ENCODE measurements around the gene P4HB. TPM values are rescaled to one million over a fixed set of nuclear protein-coding genes. Genes with fewer than 3 reads are reported as not detected.

Gene P4HB
- total RNA-seq, 2 experiments from 2014 or later, result 223 to 233 TPM

GRCh38 chr17:81834831-81835267, 25.5 kb downstream of the P4HB start, which contains the start of gene PPP1R27:
Gene PPP1R27 (minus strand): TSS chr17:81835050. CDS start chr17:81834953, 97 bp downstream.
- H3K4me1 ChIP-seq (ENCODE audit: insufficient read depth, low read length), result peaks cover 25% of the 10 kb centered on the region
- peaks cover 3% of the 10 kb centered on the region for H3K36me3 ChIP-seq (ENCODE audit: insufficient read depth, low read length)
- Mint-ChIP-seq H3K4me1 (ENCODE audit: low read depth) (peaks cover 19% of the 10 kb centered on the region), H3K36me3 (ENCODE audit: low read depth) (peaks cover 7% of the 10 kb centered on the region), H3K27me3 (no peaks in the 10 kb centered on the region), H3K9me3 (no peaks in the 10 kb centered on the region), H3K27ac (peak within 1 kb of the TSS; percentile 87), H3K4me3 (peak within 1 kb of the TSS; percentile 88)
- ATAC-seq (ENCODE audit: poor library complexity) (no peak), DNase-seq (no peak)
- H3K4me3 ChIP-seq (ENCODE audit: low read length), result peak within 1 kb of the TSS; percentile 65
- ChIA-PET POLR2A (no interaction called here), CTCF (no interaction called here)
- no peaks in the 10 kb centered on the region for H3K27me3 ChIP-seq (ENCODE audit: control insufficient read depth in 1 of 2, insufficient read depth in 2 of 2, low read length in 2 of 2)
- no peaks in the 10 kb centered on the region for H3K9me3 ChIP-seq (ENCODE audit: control insufficient read depth in 1 of 2, insufficient read depth in 1 of 2, low read length in 2 of 2)
- intact Hi-C loops (cut with DNase I, micrococcal nuclease), result loop anchor here in 1 of 2 experiments (5.0 kb wide), 3 partner anchors 37 to 82 kb away; partner anchors contain the start of genes ALYREF, ANAPC11, ARHGDIA and SIRT7
- TF ChIP-seq, protein P1, sequence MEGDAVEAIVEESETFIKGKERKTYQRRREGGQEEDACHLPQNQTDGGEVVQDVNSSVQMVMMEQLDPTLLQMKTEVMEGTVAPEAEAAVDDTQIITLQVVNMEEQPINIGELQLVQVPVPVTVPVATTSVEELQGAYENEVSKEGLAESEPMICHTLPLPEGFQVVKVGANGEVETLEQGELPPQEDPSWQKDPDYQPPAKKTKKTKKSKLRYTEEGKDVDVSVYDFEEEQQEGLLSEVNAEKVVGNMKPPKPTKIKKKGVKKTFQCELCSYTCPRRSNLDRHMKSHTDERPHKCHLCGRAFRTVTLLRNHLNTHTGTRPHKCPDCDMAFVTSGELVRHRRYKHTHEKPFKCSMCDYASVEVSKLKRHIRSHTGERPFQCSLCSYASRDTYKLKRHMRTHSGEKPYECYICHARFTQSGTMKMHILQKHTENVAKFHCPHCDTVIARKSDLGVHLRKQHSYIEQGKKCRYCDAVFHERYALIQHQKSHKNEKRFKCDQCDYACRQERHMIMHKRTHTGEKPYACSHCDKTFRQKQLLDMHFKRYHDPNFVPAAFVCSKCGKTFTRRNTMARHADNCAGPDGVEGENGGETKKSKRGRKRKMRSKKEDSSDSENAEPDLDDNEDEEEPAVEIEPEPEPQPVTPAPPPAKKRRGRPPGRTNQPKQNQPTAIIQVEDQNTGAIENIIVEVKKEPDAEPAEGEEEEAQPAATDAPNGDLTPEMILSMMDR (IDR thresholded peaks at IDR 0.05), result no peak
- peak within 1 kb of the TSS; percentile 72 to 91 for H3K27ac ChIP-seq (ENCODE audit: low read depth in 1 of 2, low read length in 2 of 2)

GRCh38 chr17:81833921-81834830, 26.2 kb downstream of the P4HB start:
- TF ChIP-seq, protein P1 (IDR thresholded peaks at IDR 0.05), result no peak
- Histone ChIP-seq H3K9me3 (ENCODE audit: control insufficient read depth in 1 of 2, insufficient read depth in 1 of 2, low read length in 2 of 2) (no peaks in the 10 kb centered on the region), H3K4me3 (ENCODE audit: low read length) (peak overlapping the region; percentile 65), H3K4me1 (ENCODE audit: insufficient read depth, low read length) (peaks cover 25% of the 10 kb centered on the region), H3K27me3 (ENCODE audit: control insufficient read depth in 1 of 2, insufficient read depth in 2 of 2, low read length in 2 of 2) (no peaks in the 10 kb centered on the region), H3K36me3 (ENCODE audit: insufficient read depth, low read length) (peaks cover 5% of the 10 kb centered on the region), H3K27ac (ENCODE audit: low read depth in 1 of 2, low read length in 2 of 2) (peak overlapping the region; percentile 72 to 91)
- POLR2A ChIA-PET, result interaction anchor here (0.6 to 2.8 kb wide), 8 partner anchors 9 to 553 kb away, joined by 3 to 13 read pairs (median 6); partner anchors contain the start of genes ARL16, HGS, MRPL12 and P4HB
- Mint-ChIP-seq H3K27ac (peak overlapping the region; percentile 87), H3K36me3 (ENCODE audit: low read depth) (peaks cover 7% of the 10 kb centered on the region), H3K4me3 (peak overlapping the region; percentile 88), H3K9me3 (no peaks in the 10 kb centered on the region), H3K4me1 (ENCODE audit: low read depth) (peaks cover 19% of the 10 kb centered on the region), H3K27me3 (no peaks in the 10 kb centered on the region)
- no peak for DNase-seq
- intact Hi-C loops (cut with DNase I, micrococcal nuclease), result loop anchor here (1.0 to 5.0 kb wide), 5 partner anchors 26 to 83 kb away; partner anchors contain the start of genes P4HB (in 2 of the 2), ALYREF (in 1 of the 2), ANAPC11 (in 1 of the 2) and ARHGDIA (in 1 of the 2)
- ATAC-seq (ENCODE audit: poor library complexity), result no peak
- CTCF ChIA-PET, result interaction anchor here (1.7 kb wide), 1 partner anchor 125 kb away, joined by 5 read pairs; no protein-coding TSS in a partner anchor

DNA sequence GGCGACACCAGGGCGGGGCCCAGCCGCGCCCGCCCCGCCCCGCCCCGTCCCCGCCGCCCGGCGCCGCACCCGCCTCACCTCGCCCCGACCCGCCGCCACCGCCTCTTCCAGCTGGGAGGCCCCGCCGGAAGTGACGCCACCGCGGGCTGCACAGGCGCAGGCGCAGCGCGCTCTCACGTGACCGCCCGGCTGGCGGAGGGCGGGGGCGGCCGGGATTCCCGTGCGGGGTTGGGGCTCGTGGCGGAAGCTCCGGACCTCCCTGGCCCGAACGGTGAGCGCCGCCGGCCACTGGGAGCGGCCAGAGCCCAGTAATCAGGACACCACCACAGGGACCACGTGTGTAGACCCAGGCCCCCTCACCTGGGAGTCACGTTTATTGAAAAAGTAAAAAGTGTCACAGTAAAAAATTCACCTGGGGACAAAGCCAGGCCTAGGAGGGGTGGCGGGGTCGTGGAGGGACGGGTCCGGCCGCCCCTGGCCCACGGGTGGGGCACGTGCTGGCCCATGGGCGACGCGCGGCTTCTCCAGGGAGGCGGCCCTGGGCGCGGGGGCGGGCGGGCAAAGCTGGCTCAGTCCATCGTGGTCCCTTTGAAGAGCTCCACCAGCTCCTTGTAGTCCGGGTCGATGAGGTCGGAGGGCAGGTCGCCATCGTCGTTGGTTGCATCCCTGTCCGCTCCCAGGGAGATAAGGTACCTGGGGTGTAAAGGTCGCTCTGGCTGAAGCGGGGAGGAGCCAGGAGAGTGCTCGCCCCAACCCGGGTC, 27.0 kb downstream of the P4HB start, which contains the start of gene MCRIP1:
Gene MCRIP1 (minus strand): TSS at position 132 of the 761 bp plus-strand sequence. CDS start 8,785 bp downstream, outside the sequence.
- Histone ChIP-seq H3K4me1 (ENCODE audit: insufficient read depth, low read length) (peaks cover 28% of the 10 kb centered on the region), H3K9me3 (ENCODE audit: control insufficient read depth in 1 of 2, insufficient read depth in 1 of 2, low read length in 2 of 2) (no peaks in the 10 kb centered on the region), H3K4me3 (ENCODE audit: low read length) (peak within 1 kb of the TSS; percentile 80), H3K27me3 (ENCODE audit: control insufficient read depth in 1 of 2, insufficient read depth in 2 of 2, low read length in 2 of 2) (no peaks in the 10 kb centered on the region), H3K27ac (ENCODE audit: low read depth in 1 of 2, low read length in 2 of 2) (peak within 1 kb of the TSS; percentile 72 to 91), H3K36me3 (ENCODE audit: insufficient read depth, low read length) (peaks cover 5% of the 10 kb centered on the region)
- intact Hi-C loops (cut with DNase I, micrococcal nuclease), result loop anchor here (1.0 to 5.0 kb wide), 5 partner anchors 27 to 84 kb away; partner anchors contain the start of genes P4HB (in 2 of the 2), ALYREF (in 1 of the 2), ANAPC11 (in 1 of the 2) and ARHGDIA (in 1 of the 2)
- ATAC-seq (ENCODE audit: poor library complexity) (peak; percentile 78), DNase-seq (peak; percentile 82 to 98 (median 92))
- H3K9me3 Mint-ChIP-seq, result no peaks in the 10 kb centered on the region
- peak within 1 kb of the TSS; percentile 93 for H3K4me3 Mint-ChIP-seq
- TF ChIP-seq, protein P1 (IDR thresholded peaks at IDR 0.05), result no peak
- CTCF ChIA-PET, result interaction anchor here (1.7 kb wide), 1 partner anchor 126 kb away, joined by 5 read pairs; no protein-coding TSS in a partner anchor
- peaks cover 7% of the 10 kb centered on the region for H3K36me3 Mint-ChIP-seq (ENCODE audit: low read depth)
- H3K27me3 Mint-ChIP-seq, result no peaks in the 10 kb centered on the region
- POLR2A ChIA-PET, result interaction anchor here (0.6 to 2.8 kb wide), 12 partner anchors 10 to 554 kb away, joined by 3 to 13 read pairs (median 4); partner anchors contain the start of genes ARL16, HGS, MRPL12 and P4HB
- H3K4me1 Mint-ChIP-seq (ENCODE audit: low read depth), result peaks cover 19% of the 10 kb centered on the region
- H3K27ac Mint-ChIP-seq, result peak within 1 kb of the TSS; percentile 88

All from CD4-positive, alpha-beta T cell (primary cell).